ENCODE data around the gene REEP1. TPM values are rescaled to one million over a fixed set of nuclear protein-coding genes. Genes with fewer than 3 reads are reported as not detected.

Gene REEP1
- total and polyA plus RNA-seq, 2 donors (not counting 1 experiment from before 2014, with no cell fraction given), result not detected

DNA sequence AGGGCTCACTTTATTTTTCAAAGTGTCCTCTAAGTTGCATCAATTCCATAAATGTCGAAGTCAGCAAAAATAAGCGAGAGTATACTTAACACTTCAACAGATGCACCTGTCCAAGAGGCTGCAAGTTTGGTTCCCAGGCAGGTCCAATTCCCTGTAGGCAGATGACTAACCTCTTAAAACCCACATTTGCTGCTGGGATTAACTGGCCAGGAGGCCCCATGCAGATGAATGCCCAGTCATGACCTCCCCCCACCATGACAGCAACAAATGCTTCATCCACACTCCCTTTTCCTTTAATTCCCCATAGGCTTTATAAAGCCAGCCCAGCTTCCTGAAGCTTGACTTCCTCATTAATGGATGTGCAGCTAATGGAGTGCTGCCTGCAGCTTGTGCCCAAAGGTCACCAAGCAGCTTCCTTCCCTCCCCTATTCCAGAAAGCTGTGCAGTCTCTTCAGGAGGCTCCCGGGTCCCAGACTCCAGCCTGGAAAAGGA lies 35.7 kb downstream of the REEP1 start:
- ChIA-PET CTCF (interaction anchor here (1.3 to 3.3 kb wide), 2 partner anchors 15 to 81 kb away, joined by 3 to 13 read pairs; no protein-coding TSS in a partner anchor), POLR2A (no interaction called here)
- Mint-ChIP-seq H3K27me3 (peaks cover 57% of the 10 kb centered on the region), H3K4me3 (no peak overlapping the region), H3K9me3 (ENCODE audit: insufficient read depth) (no peaks in the 10 kb centered on the region), H3K27ac (no peak overlapping the region), H3K4me1 (no peaks in the 10 kb centered on the region)
- ATAC-seq (ENCODE audit: low read depth) (no peak), DNase-seq (no peak)
- TF ChIP-seq, protein P1, sequence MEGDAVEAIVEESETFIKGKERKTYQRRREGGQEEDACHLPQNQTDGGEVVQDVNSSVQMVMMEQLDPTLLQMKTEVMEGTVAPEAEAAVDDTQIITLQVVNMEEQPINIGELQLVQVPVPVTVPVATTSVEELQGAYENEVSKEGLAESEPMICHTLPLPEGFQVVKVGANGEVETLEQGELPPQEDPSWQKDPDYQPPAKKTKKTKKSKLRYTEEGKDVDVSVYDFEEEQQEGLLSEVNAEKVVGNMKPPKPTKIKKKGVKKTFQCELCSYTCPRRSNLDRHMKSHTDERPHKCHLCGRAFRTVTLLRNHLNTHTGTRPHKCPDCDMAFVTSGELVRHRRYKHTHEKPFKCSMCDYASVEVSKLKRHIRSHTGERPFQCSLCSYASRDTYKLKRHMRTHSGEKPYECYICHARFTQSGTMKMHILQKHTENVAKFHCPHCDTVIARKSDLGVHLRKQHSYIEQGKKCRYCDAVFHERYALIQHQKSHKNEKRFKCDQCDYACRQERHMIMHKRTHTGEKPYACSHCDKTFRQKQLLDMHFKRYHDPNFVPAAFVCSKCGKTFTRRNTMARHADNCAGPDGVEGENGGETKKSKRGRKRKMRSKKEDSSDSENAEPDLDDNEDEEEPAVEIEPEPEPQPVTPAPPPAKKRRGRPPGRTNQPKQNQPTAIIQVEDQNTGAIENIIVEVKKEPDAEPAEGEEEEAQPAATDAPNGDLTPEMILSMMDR (IDR thresholded peaks at IDR 0.05), result no peak
- TF ChIP-seq EZH2 (IDR thresholded peaks at IDR 0.05; ENCODE audit: borderline replicate concordance, insufficient read depth, low read depth, low read length, poor library complexity, severe bottlenecking), result no peak
- no peaks in the 10 kb centered on the region for H4K20me1 ChIP-seq (ENCODE audit: control insufficient read depth, insufficient read depth, low read length, poor library complexity, severe bottlenecking)
- H3K27ac ChIP-seq (ENCODE audit: low read length in 2 of 2), result no peak overlapping the region
- H3K9me3 ChIP-seq (ENCODE audit: control extremely low read depth in 1 of 3, control insufficient read depth in 2 of 3, insufficient read depth in 1 of 3, low read length in 2 of 3), result no peaks in the 10 kb centered on the region
- H3K36me3 ChIP-seq (replicated peaks in 1 of 2; ENCODE audit: control extremely low read depth in 1 of 2, control insufficient read depth in 1 of 2, extremely low read depth in 1 of 2, insufficient read depth in 2 of 2, low read length in 1 of 2), result no peaks in the 10 kb centered on the region
- WGBS (ENCODE audit: insufficient coverage), result 92% methylated on average over 3 of the region's 3 CpGs
- no peak overlapping the region for H3K9ac ChIP-seq (ENCODE audit: low read length)
- no peaks in the 10 kb centered on the region for H3K79me2 ChIP-seq (ENCODE audit: control insufficient read depth, insufficient read depth, low read length)
- H3K4me1 ChIP-seq (ENCODE audit: control insufficient read depth in 2 of 2, insufficient read depth in 2 of 2, low read length in 2 of 2), result no peaks in the 10 kb centered on the region
- H2AFZ ChIP-seq (ENCODE audit: insufficient read depth, low read depth, low read length, poor library complexity, severe bottlenecking), result no peak overlapping the region
- no peak overlapping the region for H3K4me3 ChIP-seq (ENCODE audit: control extremely low read depth in 1 of 5, extremely low read depth in 1 of 5, insufficient read depth in 1 of 5, low read depth in 2 of 5, low read length in 4 of 5)
- no peak overlapping the region for H3K4me2 ChIP-seq (replicated peaks; ENCODE audit: low read depth, low read length, poor library complexity, severe bottlenecking)
- intact Hi-C loops (cut with micrococcal nuclease), result no loop called here
- peaks cover 0 to 32% (median 0%) of the 10 kb centered on the region in 4 experiments for H3K27me3 ChIP-seq (replicated peaks in 1 of 4; ENCODE audit: control extremely low read depth in 1 of 4, control insufficient read depth in 3 of 4, insufficient read depth in 4 of 4, low read length in 3 of 4)

DNA sequence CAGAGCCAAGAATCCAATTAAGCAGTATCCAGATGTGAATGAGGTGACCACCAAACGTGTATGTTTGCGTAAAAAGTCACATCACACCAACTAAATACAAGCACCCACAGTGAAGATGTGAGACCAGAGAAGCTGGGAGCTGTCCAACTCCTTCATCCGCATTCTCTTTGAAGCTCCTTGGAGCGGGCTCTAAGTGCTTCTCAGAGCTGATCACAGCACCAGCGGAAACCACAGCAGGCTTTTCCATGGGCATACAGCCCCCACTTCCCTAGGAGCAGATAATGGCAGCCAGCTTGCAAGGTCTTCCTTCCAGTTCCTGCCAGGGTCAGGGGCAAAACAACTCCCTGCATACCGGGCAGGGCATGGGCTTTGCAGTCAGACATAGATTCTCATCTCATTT lies 36.4 kb downstream of the REEP1 start:
- H3K9ac ChIP-seq (ENCODE audit: low read length), result no peak overlapping the region
- no peak overlapping the region for H2AFZ ChIP-seq (ENCODE audit: insufficient read depth, low read depth, low read length, poor library complexity, severe bottlenecking)
- Mint-ChIP-seq H3K4me1 (no peaks in the 10 kb centered on the region), H3K9me3 (ENCODE audit: insufficient read depth) (no peaks in the 10 kb centered on the region), H3K27me3 (peaks cover 51% of the 10 kb centered on the region), H3K27ac (no peak overlapping the region), H3K4me3 (no peak overlapping the region)
- no peaks in the 10 kb centered on the region for H3K36me3 ChIP-seq (replicated peaks in 1 of 2; ENCODE audit: control extremely low read depth in 1 of 2, control insufficient read depth in 1 of 2, extremely low read depth in 1 of 2, insufficient read depth in 2 of 2, low read length in 1 of 2)
- no peak for ATAC-seq (ENCODE audit: low read depth)
- peaks cover 0 to 32% (median 0%) of the 10 kb centered on the region in 4 experiments for H3K27me3 ChIP-seq (replicated peaks in 1 of 4; ENCODE audit: control extremely low read depth in 1 of 4, control insufficient read depth in 3 of 4, insufficient read depth in 4 of 4, low read length in 3 of 4)
- DNase-seq, result no peak
- ChIA-PET CTCF (interaction anchor here (3.3 kb wide), 1 partner anchor 81 kb away, joined by 13 read pairs; no protein-coding TSS in a partner anchor), POLR2A (no interaction called here)
- no peak overlapping the region for H3K4me2 ChIP-seq (replicated peaks; ENCODE audit: low read depth, low read length, poor library complexity, severe bottlenecking)
- TF ChIP-seq EZH2 (IDR thresholded peaks at IDR 0.05; ENCODE audit: borderline replicate concordance, insufficient read depth, low read depth, low read length, poor library complexity, severe bottlenecking), result no peak
- TF ChIP-seq, protein P1 (IDR thresholded peaks at IDR 0.05), result no peak
- H3K9me3 ChIP-seq (ENCODE audit: control extremely low read depth in 1 of 3, control insufficient read depth in 2 of 3, insufficient read depth in 1 of 3, low read length in 2 of 3), result no peaks in the 10 kb centered on the region
- intact Hi-C loops (cut with micrococcal nuclease), result no loop called here
- 81% methylated on average over 5 of the region's 6 CpGs for WGBS (ENCODE audit: insufficient coverage)
- H3K27ac ChIP-seq (ENCODE audit: low read length in 2 of 2), result no peak overlapping the region
- no peaks in the 10 kb centered on the region for H4K20me1 ChIP-seq (ENCODE audit: control insufficient read depth, insufficient read depth, low read length, poor library complexity, severe bottlenecking)
- no peaks in the 10 kb centered on the region for H3K79me2 ChIP-seq (ENCODE audit: control insufficient read depth, insufficient read depth, low read length)
- H3K4me3 ChIP-seq (ENCODE audit: control extremely low read depth in 1 of 5, extremely low read depth in 1 of 5, insufficient read depth in 1 of 5, low read depth in 2 of 5, low read length in 4 of 5), result no peak overlapping the region
- H3K4me1 ChIP-seq (ENCODE audit: control insufficient read depth in 2 of 2, insufficient read depth in 2 of 2, low read length in 2 of 2), result no peaks in the 10 kb centered on the region

Data from B cell (primary cell).